Renal cortical epithelial cell (primary cell): ENCODE results near the gene USP11. TPM values are rescaled to one million over a fixed set of nuclear protein-coding genes. Genes with fewer than 3 reads are reported as not detected.

Experiments
- DNase-seq: peaks from one replicate; pipeline ENCODE4 v3.0.0-alpha.2; 2011; ENCODE audit warnings: low read depth
- total RNA-seq: library from RNA; depleted of rRNA; stranded (reverse); fragments of >200 nt; gene quantifications from 2 replicates; pipeline ENCODE4 v1.2.3, GENCODE V29; 2014

USP11 gene
- 35.9 and 61.0 TPM in 2 replicates for total RNA-seq

DNA sequence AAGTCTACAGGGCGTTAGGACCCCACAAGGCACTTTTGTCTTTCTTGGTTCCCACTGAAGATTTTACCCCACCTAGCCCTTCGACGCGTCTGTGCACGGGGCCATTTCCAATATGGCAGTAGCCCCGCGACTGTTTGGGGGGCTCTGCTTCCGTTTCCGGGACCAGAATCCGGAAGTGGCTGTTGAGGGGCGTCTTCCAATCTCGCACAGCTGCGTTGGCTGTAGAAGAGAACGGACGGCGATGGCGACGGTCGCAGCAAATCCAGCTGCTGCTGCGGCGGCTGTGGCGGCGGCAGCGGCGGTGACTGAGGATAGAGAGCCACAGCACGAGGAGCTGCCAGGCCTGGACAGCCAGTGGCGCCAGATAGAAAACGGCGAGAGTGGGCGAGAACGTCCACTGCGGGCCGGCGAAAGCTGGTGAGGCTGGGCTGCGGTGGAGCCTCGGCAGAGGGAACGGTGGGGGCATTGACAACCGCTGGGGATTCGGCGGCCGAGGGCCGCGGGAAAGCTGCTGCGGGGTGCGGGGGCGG is at the start of gene USP11:
Gene USP11 (plus strand): TSS at position 207 of the 530 bp plus-strand sequence. CDS start 35 bp downstream, at position 242.
- no peak for DNase-seq

DNA sequence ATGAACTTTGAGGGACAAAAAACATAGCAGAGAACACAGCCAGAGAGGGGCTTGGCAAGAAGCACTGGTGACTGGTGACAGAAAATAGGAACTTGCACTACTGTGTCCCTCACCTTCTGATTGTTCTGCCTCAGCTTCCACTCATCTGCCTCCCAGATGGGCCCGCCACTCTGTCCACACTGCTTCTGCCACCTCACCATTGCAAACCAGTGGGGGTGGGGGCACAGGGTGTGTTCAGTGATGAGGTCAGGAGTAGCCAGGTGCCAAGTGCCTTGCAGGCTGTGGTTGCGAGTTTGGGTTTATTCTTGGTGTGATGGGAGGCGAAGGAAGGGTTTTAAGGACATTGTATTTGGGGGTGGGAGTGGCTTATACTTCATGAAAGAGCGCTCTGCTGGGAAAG is 48.3 kb upstream of the USP11 start:
- DNase-seq: no peak

DNA sequence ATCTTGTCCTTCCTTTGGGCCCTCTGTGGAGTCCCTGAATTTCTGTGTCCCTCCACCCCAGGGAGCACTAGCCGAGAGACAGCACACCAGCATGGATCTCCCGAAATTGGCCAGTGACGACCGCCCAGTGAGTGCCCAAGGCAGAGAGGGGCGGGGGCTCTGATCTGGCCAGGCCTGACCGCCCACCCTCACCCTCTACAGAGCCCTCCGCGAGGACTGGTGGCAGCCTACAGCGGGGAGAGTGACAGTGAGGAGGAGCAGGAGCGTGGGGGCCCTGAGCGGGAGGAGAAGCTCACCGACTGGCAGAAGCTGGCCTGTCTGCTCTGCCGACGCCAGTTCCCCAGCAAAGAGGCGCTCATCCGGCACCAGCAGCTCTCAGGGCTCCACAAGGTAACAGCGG is 47.6 kb upstream of the USP11 start:
- DNase-seq: no peak

DNA sequence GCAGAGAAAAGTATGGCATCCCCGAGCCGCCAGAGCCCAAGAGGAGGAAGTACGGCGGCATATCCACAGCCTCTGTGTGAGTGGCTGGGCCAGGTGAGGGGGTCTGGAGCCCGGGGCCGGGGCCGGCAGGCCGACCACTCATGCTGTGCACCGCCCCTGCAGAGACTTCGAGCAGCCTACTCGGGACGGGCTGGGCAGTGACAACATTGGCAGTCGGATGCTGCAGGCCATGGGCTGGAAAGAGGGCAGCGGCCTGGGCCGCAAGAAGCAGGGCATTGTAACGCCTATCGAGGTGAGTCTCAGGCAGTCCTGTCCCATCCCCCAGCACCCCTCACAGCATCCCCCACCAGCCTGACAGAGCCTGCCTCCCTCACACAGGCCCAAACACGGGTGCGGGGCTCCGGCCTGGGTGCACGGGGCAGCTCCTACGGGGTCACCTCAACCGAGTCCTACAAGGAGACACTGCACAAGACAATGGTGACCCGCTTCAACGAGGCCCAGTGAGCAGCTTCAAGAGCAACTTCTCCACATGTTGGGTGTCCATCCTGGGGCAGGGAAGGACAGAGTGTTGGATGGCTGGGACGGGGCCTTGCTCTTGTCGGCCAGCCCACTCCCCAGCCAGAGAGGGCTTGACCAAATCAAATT is 46.6 kb upstream of the USP11 start:
- DNase-seq: no peak

DNA sequence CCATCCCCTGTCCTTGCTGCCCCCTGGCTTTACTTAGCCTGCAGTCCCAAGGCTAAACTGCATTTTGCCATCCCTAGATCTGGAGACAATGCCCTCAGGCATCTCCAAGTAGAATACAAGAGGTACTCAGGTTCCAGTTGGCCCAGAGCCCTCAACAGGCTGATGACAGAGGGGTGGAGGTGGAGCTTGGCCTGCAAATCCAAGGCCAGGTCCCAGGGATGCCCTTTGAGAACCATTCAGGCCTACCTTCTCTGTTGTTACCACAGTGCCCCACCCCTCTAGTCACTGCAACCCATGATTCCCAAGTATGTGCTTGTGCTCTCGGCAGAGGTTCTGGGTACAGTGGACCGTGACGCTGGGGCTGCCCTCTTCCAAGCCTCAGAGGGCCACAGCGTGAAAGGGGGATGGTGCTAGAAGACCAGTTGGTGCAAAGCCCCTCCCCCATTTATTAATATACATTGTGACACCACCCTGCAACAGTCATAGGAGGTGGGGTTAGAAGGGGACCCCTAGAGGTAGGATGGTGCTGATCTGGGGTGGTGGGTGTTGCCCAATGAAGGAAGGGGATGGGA is 45.6 kb upstream of the USP11 start:
- DNase-seq: peak; percentile 77

DNA sequence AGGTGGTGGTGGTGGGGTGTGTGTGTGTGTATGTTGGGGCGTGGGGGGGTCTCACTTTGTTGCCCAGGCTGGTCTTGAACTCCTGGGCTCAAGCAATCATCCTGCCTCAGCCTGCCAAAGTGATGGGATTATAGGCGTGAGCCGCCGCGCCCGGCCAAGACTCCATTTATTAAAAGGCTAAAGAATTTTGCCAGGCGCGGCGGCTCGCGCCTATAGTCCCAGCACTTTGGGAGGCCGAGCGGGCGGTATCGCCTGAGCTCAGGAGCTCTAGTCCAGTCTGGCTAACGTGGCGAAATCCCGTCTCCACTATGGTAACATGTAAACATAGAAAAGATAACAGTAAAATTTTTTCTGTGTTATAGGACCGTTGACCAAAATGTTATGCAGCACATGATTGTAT is 42.9 kb upstream of the USP11 start:
- DNase-seq: no peak

DNA sequence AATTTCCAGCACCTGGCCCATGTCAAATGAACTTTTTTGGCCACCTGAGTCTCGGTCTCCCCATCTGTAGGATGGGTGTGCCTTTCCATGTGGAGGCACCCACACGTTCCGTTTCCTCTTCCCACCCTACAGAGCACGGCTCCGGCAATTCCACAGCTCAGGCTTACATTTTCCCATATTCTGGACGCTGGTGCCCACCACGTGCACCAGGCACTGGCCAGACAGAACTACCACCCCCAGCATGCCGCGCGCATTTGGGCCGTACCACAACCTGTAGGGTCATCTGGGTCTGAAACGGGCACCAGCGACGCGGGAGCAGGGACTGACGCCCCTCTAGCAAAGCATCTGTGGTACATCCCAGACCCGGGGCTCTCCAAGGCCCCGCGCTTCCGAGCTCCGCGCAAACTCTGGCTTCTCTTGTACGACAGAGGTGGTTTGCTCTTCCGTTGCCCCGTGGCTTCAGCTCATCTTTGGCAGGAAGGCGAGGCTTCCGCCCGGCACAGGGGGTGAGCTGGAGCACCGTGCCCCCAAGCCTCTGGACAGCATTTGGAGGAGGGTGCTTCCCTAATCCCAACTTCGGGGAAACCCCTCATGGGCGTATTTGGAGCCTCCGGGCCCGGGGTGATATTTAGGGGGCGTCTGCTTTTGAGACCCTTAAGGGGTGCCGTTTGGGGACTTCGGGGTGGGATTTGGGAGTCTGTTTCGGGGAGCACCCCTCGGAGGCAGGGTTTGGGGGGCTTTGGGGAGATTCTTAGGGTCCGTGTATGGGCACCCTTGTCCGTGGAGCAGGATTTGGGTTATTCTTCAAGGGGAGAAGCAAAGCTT is 42.2 kb upstream of the USP11 start:
- peak; percentile 74 for DNase-seq

DNA sequence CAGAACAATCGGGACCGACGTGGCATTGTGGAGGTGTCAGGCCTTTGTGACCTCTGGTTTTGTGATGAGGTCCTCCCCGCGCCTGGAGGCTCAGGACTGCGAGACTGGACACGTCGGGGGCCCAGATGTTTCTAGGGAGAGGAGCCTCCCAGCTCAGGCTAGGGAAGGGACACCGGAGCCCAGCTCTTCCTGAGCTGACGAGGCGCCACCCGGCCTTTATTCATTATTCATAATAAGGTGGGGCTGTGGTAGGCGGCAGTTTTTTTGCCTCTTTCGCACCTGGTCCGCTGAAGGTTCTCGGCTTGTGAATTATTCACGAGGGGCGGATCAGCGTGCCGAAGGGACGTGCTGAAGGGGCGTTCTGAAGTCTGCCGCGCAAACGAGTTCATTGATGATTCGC is 41.5 kb upstream of the USP11 start:
- DNase-seq: no peak

DNA sequence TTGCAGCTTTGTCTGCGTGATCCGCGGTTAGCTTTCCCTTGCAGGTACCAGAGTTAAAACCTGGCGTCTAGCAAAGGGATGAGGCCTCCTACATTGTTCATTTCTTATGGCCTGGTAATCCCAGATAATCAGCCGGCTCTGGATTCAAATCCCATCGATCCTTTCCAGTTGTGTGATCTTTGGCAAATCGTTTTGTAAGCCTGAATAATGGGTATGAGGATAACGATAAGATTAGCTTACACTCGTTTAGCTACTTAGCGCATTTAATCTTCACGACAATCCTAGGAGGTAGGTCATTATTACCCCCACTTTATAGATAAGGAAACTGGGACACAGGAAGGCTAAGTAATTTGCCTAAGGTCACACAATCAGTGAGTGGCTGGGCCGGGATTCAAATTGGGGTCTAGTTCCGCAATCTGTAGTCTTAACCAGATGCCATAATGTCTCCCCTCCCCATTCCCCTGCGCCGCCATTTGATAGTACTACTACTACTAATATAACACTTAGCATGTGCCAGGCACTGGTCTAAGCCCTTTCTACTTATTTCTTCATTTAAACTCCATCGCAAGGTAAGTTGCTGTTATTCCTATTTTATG is 40.9 kb upstream of the USP11 start:
- DNase-seq: no peak

DNA sequence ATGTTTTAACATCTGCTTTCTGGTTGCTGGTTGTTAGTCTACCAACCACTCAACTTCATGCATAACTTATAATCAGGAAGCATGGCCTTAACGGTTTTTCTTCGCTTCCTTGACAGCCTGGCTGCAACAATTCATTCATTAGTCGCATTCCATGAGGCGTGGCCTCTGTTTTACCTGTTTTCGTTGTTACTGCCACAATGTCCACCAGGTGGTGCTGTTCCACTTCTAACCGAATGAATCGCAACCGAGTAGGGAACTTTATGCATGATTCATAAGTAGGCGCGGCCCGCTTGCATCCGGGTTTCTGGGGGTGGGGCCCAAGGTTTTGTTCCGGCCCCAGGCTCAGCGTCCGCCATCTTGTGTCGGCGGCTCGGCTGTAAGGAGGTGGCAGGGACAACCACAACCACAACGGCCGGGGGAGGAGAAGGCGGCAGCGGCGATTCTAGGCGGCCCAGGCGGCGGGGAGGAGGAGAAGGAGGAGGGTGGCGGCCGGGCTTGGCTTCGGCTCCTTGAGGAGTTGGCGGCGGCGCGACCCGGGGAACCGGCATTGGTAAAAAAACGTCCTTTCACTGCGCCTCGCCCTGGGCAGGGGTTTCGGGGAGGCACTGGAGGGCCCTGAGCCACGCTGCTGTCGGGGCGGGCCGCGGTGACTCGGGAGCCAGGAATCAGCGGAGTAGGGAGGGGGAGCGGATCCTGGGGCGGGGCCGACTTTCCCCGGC is 39.2 kb upstream of the USP11 start, which contains the start of gene UBA1:
Gene UBA1 (plus strand): TSS at position 355 of the 719 bp plus-strand sequence. CDS start 4,974 bp downstream, outside the sequence.
- peak; percentile 92 for DNase-seq

DNA sequence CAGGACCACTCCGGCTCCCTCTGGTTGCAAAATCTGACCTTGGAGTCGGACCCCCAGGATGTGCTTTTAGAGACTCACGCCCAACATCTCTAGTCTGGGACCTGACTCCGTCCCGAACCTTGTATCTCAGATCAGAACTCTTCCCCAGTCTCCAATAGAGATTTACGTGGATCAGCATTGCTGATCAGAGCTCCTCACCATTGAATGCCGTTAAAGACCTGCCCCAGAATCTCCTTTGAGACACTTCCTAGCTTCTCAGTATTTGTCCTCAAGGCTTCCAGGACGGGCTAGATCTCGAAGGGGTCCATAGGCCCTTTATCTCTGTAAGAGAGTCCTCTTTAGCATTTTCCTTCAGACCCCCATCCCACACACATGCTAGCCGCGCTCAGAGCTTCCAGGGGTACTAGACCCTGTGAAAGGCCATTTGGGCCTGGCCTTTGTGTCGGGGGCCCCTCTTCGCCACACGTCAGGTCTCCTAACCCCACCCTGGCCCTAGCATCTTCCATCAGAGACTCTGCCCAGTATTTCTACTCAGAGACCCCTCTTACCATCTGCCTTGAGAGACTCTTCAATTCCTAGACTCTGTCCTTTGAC is 38.5 kb upstream of the USP11 start:
- DNase-seq: no peak

DNA sequence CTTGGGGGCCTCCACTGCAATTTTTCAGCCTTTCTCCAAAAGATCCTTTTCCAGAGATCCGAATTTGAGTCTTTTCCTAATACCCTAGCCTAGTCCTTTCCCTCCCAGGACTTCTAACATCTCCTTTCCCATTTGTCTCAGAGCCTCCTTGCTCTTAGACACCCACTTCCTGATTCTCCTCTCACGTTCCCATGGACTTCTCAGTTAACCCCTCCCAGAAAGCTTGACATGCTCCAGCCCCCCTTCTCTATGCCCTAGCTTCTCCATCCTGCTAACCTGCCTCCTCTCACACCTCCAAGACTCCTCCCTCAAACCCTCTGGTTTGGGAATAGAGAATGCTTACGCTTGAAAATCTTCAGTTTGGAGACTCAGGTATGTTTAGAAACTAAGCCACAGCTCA is 36.7 kb upstream of the USP11 start:
- DNase-seq: no peak

DNA sequence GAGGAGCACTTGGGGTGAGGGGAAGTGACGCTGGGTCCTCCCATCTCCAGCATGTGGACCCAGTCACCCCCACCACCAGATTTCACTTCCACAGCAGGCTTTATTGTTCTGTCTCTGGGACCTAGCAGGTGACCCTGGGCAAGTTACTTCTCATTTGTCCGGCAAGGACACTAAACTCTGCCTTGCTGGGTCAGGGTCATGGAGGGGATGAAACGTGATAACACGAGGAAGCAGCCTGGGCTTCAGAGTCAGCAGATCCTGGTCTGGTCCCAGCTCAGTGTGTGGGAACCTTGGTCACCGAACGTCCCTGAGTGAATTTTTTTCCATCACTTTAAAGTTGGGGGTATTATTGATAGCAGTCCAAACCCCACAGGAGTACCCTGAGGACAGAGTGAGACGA is 35.3 kb upstream of the USP11 start:
- no peak for DNase-seq

DNA sequence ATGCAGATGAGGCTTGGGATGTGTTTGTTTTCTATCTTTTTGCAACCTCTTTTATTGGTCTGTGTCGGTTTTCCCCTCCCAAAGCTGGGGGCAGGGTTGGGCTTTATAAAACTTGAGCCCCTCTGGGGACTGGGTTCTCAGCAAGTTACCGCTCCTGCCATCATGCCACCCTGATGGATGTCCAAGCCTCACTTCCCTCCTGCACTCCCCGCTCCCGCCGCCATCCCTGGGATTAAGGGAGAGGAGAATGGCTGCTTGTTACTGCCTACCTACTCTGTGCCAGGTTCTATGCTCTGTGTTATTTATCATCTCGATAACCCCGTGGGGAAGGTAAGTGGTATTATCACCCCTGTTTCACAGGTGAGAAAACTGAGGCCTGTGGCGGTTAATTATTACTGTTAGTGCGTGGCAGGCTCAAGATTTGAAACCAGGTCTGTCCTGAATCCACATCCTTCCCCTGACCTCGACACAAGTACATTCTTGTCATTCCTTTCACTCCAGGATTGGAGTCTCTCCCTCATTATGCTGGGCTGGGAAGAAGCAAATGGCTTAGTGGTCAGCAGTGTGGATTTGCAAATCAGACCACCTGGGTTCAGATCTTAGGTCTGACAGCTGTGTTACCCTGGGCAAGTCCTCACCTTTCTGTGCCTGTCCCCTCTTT is 34.7 kb upstream of the USP11 start:
- DNase-seq: peak; percentile 56

DNA sequence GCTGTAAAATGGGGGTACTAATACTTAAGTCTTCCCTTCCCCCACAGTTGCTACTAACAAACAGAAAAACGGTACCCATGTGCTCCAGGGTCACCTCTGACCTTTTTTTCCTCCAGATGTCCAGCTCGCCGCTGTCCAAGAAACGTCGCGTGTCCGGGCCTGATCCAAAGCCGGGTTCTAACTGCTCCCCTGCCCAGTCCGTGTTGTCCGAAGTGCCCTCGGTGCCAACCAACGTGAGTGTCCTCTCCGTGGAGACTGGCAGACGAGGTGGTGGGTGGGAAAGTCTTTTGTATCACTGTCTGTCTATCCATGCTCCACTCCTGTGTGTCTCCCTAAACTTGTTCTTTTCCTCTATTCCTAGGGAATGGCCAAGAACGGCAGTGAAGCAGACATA is 34.1 kb upstream of the USP11 start:
- no peak for DNase-seq

DNA sequence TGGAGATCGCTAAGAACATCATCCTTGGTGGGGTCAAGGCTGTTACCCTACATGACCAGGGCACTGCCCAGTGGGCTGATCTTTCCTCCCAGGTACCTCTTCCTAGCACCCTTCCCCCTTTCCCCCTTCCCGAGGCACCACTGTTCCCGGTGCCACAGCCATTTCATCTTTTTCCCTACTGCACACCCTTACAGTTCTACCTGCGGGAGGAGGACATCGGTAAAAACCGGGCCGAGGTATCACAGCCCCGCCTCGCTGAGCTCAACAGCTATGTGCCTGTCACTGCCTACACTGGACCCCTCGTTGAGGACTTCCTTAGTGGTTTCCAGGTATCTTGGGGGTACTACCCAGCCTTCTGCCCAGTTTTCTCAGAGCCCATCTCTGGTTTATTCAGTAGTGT is 33.5 kb upstream of the USP11 start:
- no peak for DNase-seq

DNA sequence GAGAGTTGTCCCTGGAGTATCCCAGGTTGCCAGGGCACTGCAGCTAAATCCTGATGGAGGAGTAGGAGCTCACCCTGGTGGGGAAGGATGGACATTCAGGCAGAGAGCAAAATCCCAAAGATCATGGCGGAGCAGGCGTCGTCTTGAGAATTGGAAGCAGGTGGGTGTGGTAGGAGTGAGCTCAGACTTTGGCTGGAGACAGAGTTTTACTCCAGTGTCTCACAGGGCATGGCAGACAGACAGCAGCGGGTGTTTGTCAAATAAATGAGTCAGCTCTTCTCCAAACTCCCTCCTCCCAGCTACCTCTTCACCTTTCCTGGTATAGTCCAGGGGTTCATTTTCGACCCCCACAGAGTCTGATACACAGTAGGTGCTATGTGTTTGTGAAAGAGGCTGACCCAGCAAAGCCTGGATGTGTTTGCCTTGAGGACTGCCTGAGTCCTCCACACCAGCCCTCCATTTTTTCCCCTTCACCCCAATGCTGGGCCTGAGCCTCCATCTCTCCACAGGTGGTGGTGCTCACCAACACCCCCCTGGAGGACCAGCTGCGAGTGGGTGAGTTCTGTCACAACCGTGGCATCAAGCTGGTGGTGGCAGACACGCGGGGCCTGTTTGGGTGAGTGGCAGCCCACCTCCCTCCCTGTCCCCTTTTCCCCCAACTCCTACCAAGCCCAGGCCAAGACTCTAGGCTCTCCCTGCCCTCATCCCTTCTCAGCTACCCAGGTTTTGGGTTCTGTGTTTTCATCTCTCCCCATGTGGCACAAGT is 32.2 kb upstream of the USP11 start:
- DNase-seq: no peak

DNA sequence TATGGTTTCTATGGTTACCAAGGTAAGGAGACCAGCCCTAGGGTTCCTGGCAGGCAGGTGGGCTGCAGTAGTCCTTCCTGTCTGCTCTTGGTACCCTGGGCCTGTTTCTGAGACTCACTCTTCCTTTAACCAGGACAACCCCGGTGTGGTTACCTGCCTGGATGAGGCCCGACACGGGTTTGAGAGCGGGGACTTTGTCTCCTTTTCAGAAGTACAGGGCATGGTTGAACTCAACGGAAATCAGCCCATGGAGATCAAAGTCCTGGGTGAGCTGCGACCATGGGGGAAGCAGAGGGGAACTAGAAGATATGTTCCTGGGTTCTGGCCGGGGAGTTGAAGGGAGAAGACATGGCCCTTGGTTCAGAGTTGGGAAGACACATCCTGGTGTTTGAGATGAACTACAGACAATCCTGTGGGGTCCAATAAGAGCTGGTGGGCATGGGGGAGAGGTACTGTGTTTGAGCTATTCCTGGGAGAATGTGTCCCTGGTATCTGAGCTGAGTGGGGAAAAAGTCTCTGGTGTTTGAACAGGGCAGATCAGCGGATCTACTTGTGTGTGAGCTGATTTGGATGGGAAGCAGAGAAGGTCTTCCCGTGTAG is 31.4 kb upstream of the USP11 start:
- no peak for DNase-seq

DNA sequence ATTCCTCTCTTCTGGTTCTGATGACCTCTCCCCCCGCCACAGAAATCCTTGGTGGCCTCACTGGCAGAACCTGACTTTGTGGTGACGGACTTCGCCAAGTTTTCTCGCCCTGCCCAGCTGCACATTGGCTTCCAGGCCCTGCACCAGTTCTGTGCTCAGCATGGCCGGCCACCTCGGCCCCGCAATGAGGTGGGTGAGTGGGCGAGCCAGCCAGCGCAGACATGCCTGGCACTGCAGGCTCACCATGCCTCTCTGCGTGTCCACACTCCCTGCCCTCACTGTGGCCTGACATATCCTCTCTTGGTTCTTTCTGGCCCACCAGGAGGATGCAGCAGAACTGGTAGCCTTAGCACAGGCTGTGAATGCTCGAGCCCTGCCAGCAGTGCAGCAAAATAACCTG is 30.5 kb upstream of the USP11 start:
- DNase-seq: no peak

DNA sequence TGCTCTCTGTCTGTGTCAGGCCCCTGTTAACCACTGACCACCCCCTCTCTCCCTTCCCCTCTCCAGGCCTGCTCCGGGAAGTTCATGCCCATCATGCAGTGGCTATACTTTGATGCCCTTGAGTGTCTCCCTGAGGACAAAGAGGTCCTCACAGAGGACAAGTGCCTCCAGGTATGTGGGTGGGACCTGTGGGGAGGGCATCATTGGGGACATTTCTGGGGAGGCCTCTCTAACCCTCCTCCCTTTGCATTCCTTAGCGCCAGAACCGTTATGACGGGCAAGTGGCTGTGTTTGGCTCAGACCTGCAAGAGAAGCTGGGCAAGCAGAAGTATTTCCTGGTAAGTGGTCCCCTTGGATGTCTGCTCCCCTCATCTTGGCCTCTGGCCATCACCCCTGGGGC is 29.9 kb upstream of the USP11 start:
- DNase-seq: no peak
